Astrocyte (in vitro differentiated cells and primary cell): Measurements from ENCODE around the gene SH3GL2. TPM values are rescaled to one million over a fixed set of nuclear protein-coding genes. Genes with fewer than 3 reads are reported as not detected.

Source experiments
- DNase-seq: peaks from one replicate; pipeline ENCODE4 v3.0.0-alpha.2; 2010; ENCODE audit warnings: low read depth
- FAIRE-seq: peaks from 2 replicates; lab custom pipeline; 2011; peaks lifted over from hg19 to GRCh38; lab: Jason Lieb, UNC
- H2AFZ ChIP-seq: 2 replicates; pipeline ENCODE4 v1.6.0; 2012; ENCODE audit warnings: low read depth, low read length, inconsistent platforms
- H3K27ac ChIP-seq: 2 replicates; pipeline ENCODE4 v1.5.1; 2011; ENCODE audit warnings: low read depth, low read length, inconsistent platforms
- H3K27me3 ChIP-seq: 2 replicates; pipeline ENCODE4 v1.6.0; 2011; ENCODE audit warnings: low read length, inconsistent platforms; ENCODE audit not compliant: insufficient read depth
- H3K36me3 ChIP-seq: 2 replicates; pipeline ENCODE4 v1.5.1; 2011; ENCODE audit warnings: low read length, inconsistent platforms; ENCODE audit not compliant: insufficient read depth
- H3K4me1 ChIP-seq: 2 replicates; pipeline ENCODE4 v1.5.1; 2011; ENCODE audit warnings: low read length, inconsistent platforms; ENCODE audit not compliant: insufficient read depth
- H3K4me2 ChIP-seq: 2 replicates; pipeline ENCODE4 v1.6.0; 2012; ENCODE audit warnings: low read length, inconsistent platforms
- H3K4me3 ChIP-seq: 2 replicates; pipeline ENCODE4 v1.5.1; 2011; ENCODE audit warnings: low read depth, mild to moderate bottlenecking, low read length, inconsistent platforms; ENCODE audit not compliant: insufficient read depth
- H3K79me2 ChIP-seq: 2 replicates; pipeline ENCODE4 v1.6.0; 2012; ENCODE audit warnings: mild to moderate bottlenecking, low read length, inconsistent platforms; ENCODE audit not compliant: insufficient read depth
- H3K9ac ChIP-seq: 2 replicates; pipeline ENCODE4 v1.6.0; 2012; ENCODE audit warnings: mild to moderate bottlenecking, low read length, inconsistent platforms
- H3K9me3 ChIP-seq: 2 replicates; pipeline ENCODE4 v1.5.1; 2012; ENCODE audit warnings: low read depth, mild to moderate bottlenecking, low read length, inconsistent platforms; ENCODE audit not compliant: insufficient read depth
- H4K20me1 ChIP-seq: 2 replicates; pipeline ENCODE4 v1.6.0; 2012; ENCODE audit warnings: low read length, inconsistent platforms; ENCODE audit not compliant: insufficient read depth
- H3K27ac Mint-ChIP-seq: one replicate; pipeline ENCODE4 v1.8.0; 2021; ENCODE audit warnings: mild to moderate bottlenecking, mixed read lengths; ENCODE audit not compliant: unreplicated experiment
- H3K27me3 Mint-ChIP-seq: one replicate; pipeline ENCODE4 v1.8.0; 2021; ENCODE audit warnings: low read depth, mixed read lengths; ENCODE audit not compliant: unreplicated experiment
- H3K36me3 Mint-ChIP-seq: one replicate; pipeline ENCODE4 v1.8.0; 2021; ENCODE audit warnings: low read depth, mixed read lengths; ENCODE audit not compliant: unreplicated experiment
- H3K4me1 Mint-ChIP-seq: one replicate; pipeline ENCODE4 v1.8.0; 2021; ENCODE audit warnings: low read depth, mixed read lengths; ENCODE audit not compliant: unreplicated experiment
- H3K4me3 Mint-ChIP-seq: one replicate; pipeline ENCODE4 v1.8.0; 2021; ENCODE audit warnings: mild to moderate bottlenecking, moderate library complexity, mixed read lengths; ENCODE audit not compliant: unreplicated experiment
- H3K9me3 Mint-ChIP-seq: one replicate; pipeline ENCODE4 v1.8.0; 2021; ENCODE audit warnings: mild to moderate bottlenecking, mixed read lengths; ENCODE audit not compliant: unreplicated experiment
- CTCF ChIP-seq: IDR thresholded peaks from 2 replicates; pipeline ENCODE4 v1.5.1; 2011; ENCODE audit warnings: low read depth, mild to moderate bottlenecking, inconsistent platforms, low read length, moderate library complexity; ENCODE audit not compliant: insufficient read depth
- EZH2 ChIP-seq: IDR thresholded peaks from 2 replicates; pipeline ENCODE4 v1.6.1; 2012; ENCODE audit warnings: mild to moderate bottlenecking, low read length, inconsistent platforms; ENCODE audit not compliant: insufficient read depth
- total RNA-seq: library from RNA; stranded (reverse); gene quantifications from 2 replicates; pipeline ENCODE4 v1.2.1, GENCODE V29; 2021

SH3GL2 gene
- total RNA-seq, 1 donor from 2014 or later: 0.16 TPM

DNA sequence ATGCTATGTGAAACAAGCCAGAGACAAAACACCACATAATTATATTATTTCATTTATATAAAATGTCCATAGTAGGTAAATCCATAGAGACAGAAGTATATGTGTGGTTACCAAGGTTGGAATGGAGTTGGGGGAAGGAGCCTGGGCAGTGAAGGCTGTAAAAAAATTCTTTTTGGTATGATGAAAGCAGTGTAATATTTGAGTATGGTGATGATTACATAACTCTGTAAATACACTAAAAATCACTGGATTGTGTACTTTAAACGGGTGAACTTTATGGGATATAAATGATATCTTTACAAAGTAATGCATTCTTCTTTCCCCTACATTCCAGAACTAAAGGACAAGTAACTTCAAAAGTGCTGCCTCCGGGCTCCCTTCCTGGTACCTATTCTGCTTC is 155.8 kb downstream of the SH3GL2 start:
- no peaks in the 10 kb centered on the region for H4K20me1 ChIP-seq
- H3K4me3 ChIP-seq: no peak overlapping the region
- H3K36me3 Mint-ChIP-seq: no peaks in the 10 kb centered on the region
- no peaks in the 10 kb centered on the region for H3K36me3 ChIP-seq
- H3K27ac Mint-ChIP-seq: no peak overlapping the region
- H3K9me3 ChIP-seq: no peaks in the 10 kb centered on the region
- FAIRE-seq (no peak), DNase-seq (no peak)
- H3K9me3 Mint-ChIP-seq: peaks cover 4% of the 10 kb centered on the region
- no peaks in the 10 kb centered on the region for H3K27me3 Mint-ChIP-seq
- H3K9ac ChIP-seq: no peak overlapping the region
- no peak overlapping the region for H3K4me3 Mint-ChIP-seq
- H3K27ac ChIP-seq: no peak overlapping the region
- H3K79me2 ChIP-seq: no peaks in the 10 kb centered on the region
- no peak overlapping the region for H2AFZ ChIP-seq
- H3K27me3 ChIP-seq: no peaks in the 10 kb centered on the region
- no peak for TF ChIP-seq CTCF
- TF ChIP-seq EZH2: no peak
- H3K4me1 ChIP-seq: no peaks in the 10 kb centered on the region
- no peak overlapping the region for H3K4me2 ChIP-seq
- H3K4me1 Mint-ChIP-seq: no peaks in the 10 kb centered on the region

DNA sequence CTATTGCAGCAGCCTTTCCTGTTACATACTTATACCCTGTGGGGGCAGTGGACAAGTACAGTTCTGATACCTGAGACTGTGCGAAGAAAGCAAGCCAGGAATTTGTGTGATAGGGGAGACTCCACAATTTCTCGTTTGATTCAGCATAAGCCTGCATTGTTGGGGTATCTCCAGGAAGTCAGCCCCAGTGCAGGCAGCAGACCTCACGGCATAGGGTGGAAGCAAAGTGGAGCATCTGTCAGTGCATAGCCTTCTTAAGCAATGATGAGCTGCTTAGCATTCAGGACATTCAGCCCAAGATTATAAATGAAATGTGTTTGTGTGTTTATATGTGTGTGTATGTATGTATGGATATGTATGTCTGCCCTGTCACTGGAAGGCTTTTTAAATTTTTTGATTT is 157.0 kb downstream of the SH3GL2 start:
- Mint-ChIP-seq H3K4me1 (no peaks in the 10 kb centered on the region), H3K9me3 (no peaks in the 10 kb centered on the region), H3K27ac (no peak overlapping the region), H3K4me3 (no peak overlapping the region), H3K27me3 (no peaks in the 10 kb centered on the region), H3K36me3 (no peaks in the 10 kb centered on the region)
- H4K20me1 ChIP-seq: no peaks in the 10 kb centered on the region
- H3K4me1 ChIP-seq: no peaks in the 10 kb centered on the region
- no peak overlapping the region for H3K4me2 ChIP-seq
- no peak overlapping the region for H3K27ac ChIP-seq
- H3K9ac ChIP-seq: no peak overlapping the region
- no peak for TF ChIP-seq EZH2
- TF ChIP-seq CTCF: no peak
- H3K4me3 ChIP-seq: no peak overlapping the region
- no peak for FAIRE-seq
- no peaks in the 10 kb centered on the region for H3K36me3 ChIP-seq
- H3K9me3 ChIP-seq: no peaks in the 10 kb centered on the region
- no peaks in the 10 kb centered on the region for H3K79me2 ChIP-seq
- DNase-seq: no peak
- no peak overlapping the region for H2AFZ ChIP-seq
- H3K27me3 ChIP-seq: no peaks in the 10 kb centered on the region

DNA sequence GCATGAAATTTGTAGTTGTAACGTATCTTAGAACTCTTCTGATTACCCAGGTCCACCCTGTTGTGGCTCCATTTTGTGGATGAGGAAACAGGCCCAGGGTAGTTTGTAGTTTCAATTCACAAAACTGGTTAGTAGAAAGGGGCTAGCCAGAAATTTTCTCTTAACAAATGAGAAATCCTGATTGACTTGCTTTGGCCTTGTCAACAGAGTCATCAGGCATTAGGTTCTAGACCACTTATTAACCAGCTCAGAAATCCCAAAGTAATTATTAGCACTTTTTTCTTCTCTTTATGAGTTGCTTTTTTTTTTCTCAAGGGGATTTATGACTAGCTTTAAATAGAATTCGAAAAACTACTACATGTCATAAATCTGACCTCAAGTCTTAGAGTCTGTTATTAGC is 160.2 kb downstream of the SH3GL2 start:
- no peak for TF ChIP-seq CTCF
- no peak for TF ChIP-seq EZH2

More for the DNA sequence above, 160.2 kb downstream of the SH3GL2 start:
- no peak for DNase-seq
- Histone ChIP-seq H3K4me3 (no peak overlapping the region), H3K9ac (no peak overlapping the region), H3K27ac (no peak overlapping the region), H3K27me3 (no peaks in the 10 kb centered on the region), H3K4me1 (no peaks in the 10 kb centered on the region), H2AFZ (no peak overlapping the region), H3K36me3 (no peaks in the 10 kb centered on the region), H3K79me2 (no peaks in the 10 kb centered on the region), H3K4me2 (no peak overlapping the region), H4K20me1 (no peaks in the 10 kb centered on the region), H3K9me3 (no peaks in the 10 kb centered on the region)
- no peaks in the 10 kb centered on the region for H3K9me3 Mint-ChIP-seq
- no peak for FAIRE-seq
- no peak overlapping the region for H3K4me3 Mint-ChIP-seq
- H3K4me1 Mint-ChIP-seq: no peaks in the 10 kb centered on the region
- H3K36me3 Mint-ChIP-seq: no peaks in the 10 kb centered on the region
- H3K27ac Mint-ChIP-seq: no peak overlapping the region
- H3K27me3 Mint-ChIP-seq: no peaks in the 10 kb centered on the region
